Measurements from ENCODE around the gene OR52N2.

OR52N2 gene

DNA sequence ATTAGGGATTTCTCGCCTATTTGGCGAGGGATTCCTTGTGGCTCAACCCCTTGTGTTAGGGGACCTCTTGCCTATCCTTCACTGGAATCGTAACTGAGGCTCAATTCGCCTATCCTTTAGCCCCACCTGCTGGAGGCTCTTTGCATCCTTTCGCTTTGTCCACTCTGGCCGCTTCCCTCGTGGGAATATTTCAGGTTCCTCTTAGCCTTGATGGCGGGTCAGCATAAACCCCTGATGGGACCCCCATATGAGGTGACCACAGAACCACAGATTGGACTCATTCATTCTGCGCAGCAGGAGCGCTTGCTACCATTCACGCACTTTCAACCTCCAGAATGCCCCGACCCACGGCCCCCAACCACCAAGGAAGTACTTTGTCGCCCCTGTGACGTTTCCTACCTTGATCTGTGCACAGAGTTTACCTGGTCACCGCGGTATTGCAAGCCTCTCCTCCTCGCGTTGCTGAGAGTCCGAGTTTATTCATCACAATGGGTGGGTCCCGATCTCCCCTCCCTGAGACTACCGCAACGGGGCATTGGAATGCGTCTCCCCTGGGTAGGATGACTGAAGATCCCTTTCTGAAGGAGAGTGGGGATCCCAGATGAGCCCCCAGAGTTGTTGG, at the start of gene OR52N2:
TSS of gene OR52N2 (plus strand) at position 425 of the 622 bp plus-strand sequence. CDS start 11,412 bp downstream, outside the sequence.
- peak; percentile 34 to 44 for DNase-seq (ENCODE audit: low read depth in 2 of 2)

DNA sequence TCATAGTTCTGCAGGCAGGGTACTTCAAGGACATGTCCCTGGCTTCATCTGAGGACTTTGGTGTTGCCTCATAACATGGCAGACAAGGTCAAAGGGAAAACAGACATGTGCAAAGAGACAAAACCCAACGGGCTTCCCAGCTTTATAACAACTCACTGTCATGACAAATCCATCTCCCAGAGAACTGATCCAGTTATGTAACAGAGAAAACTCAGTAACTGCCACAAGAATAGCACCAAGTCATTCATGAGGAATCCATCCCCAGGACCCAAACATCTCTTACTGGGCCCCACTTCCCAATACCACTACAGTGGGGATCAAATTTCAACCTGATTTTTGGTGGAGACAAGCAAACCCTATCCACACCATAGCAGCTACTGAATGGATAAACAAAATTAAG, 41.7 kb upstream of the OR52N2 start:
- DNase-seq (ENCODE audit: low read depth in 2 of 2): no peak

DNA sequence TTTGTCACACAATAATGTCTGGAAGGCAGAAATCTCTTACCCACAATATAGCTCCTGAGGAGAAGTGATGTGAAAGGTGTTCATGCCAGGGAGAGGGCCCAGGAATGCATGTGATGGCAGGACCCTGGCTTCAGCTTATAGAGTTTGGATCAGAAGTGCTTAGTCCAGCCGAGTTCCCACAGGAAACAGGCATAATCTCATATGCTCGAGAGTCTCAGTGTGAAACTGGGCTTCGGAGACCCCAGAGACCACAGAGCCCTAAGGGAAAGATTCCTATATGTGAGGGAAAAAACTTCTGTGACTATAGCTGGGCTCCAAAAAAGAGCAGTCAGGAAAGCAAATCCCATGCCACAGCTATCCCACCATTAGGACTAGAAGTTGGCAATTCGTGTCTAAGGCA, 25.5 kb upstream of the OR52N2 start, which contains the start of gene OR52N5:
TSS of gene OR52N5 (minus strand) at position 101 of the 400 bp plus-strand sequence. CDS start 4,721 bp downstream, outside the sequence.
- no peak for DNase-seq (ENCODE audit: low read depth in 2 of 2)

DNA sequence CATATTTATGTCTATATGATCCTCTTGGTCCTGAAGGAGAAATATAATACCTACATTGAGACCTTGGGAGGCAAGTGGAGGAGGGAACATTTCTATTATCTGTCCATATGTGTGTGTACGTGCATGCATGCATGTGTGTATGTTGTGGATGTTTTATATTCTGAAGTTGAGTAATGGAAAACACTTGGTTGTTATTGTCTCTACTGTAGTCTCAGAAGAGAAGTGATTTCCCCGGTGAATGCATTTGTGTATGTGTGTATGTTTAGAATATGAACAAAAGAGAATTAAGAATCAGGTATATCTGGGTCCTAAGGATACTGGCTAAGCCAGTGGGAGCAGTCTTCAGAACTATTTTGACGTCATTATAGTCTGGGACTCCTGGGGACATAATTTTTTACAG, 17.6 kb upstream of the OR52N2 start, which contains the start of gene OR52N1:
TSS of gene OR52N1 (minus strand) at position 101 of the 400 bp plus-strand sequence. CDS start 2,449 bp downstream, outside the sequence.
- no peak for DNase-seq (ENCODE audit: low read depth in 2 of 2)

DNA sequence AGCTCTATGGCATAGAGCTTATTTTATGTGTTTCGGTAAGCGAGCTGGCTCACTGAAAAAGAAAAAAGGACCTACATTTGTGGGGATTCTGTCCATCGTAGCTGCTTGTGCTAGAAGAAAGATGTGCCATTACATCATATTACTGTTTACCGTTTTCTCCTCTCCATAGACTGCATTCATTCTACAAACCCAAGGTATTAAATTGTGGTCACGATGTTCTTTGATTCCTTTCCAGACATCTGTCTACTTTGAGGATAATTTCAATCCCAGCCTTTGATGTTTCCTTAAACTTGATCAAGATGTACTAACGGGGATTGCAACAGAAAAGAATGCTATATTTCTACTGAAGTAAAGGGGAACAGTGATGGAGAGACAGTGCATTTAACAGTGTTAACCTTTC, 12.2 kb upstream of the OR52N2 start:
- DNase-seq (ENCODE audit: low read depth in 2 of 2): no peak

DNA sequence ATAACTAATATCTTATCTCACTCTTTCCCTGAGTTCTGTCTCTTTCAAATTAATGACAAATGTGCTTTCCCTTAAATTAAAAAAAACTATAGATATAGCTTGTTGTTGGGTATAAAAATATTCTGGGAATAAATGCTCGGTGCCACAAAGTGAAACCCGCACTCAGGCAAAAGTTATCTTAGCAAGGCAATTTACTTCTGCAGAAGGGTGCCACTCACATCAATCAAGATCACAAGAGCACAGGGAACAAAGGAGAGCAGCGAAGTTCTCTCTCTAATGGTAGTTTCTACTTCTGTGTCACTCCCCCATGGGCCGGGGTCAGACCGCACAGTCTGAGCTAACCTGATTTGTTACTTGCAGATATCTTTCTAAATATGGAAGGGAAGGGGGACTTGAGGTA, 4.7 kb upstream of the OR52N2 start:
- no peak for DNase-seq (ENCODE audit: low read depth in 2 of 2)

DNA sequence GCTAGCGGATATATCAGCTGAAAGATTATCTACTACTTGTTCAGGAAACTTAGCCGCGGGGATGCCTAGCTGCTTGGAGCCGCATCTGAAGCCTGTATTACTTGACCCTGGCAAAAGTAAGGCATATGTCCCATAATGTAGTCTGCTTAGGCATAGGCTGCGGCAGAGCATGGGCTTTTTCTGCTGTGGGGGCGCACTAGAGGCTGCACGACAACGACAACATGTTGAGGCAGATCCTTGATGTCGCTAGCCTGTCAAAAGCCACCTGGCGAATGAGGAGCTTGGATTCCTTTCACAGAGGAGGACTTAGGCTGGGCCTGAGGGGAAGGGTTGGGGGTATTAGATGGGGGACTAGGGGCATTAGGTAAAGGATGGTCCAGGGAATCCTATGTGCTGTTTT, 1.1 kb upstream of the OR52N2 start:
- no peak for DNase-seq (ENCODE audit: low read depth in 2 of 2)

DNA sequence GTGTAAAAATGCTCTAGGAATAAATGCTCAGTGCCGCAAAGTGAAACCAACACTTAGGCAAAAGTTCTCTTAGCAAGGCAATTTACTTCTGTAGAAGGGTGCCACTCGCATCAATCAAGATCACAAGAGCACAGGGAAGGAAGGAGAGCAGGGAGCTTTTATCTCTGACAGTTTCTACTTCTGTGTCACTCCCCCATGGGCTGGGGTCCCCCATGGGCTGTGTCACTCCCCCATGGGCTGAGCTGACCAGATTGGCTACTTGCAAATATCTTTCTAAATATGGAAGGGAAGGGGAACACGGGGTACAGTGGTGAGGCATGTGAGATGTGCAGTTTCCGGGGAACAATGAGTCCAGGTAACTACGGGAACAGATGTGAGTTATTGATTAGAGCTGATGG, 397 bp downstream of the OR52N2 start:
- no peak for DNase-seq (ENCODE audit: low read depth in 2 of 2)

DNA sequence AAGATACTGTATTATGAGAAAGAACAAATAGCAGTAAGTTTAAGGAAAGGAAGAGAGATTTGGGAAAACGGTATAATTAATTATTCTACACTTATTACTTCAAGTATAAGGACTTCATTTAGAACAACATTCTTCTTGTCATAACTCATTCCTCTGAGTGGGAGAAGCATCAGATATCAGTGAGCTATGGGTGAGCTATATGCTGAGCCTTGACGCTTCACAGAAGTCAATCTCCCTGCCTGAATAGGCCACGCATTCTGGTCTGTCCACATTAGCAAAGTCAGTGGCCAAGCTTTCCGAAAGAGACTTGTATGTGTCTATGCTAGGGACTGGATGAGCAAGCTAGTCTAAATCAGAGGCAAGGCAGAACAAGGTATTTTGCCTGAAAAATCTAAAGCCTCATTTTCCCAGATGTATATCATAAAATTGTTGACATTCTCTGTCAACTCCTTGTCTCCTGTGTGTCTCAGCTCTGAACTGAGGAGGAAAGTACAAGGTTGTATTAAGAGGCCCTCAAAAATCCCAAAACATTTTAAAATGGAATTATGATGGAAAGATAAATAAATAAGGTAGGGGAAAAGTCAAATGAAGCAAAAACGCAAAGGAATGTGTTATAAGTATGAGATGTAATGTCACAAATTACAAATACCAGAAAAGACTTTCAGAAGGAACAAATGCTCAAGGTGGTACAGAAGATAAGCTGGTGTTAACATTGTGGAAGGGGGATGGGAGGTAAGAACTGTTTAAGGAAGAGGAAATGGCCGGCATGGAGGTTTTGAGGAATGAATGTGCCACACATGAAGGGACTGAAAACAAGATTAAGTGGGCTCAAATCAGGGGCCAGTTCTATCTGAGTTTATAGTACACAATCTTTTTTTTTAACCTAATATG, 1.4 kb downstream of the OR52N2 start:
- no peak for DNase-seq (ENCODE audit: low read depth in 2 of 2)

DNA sequence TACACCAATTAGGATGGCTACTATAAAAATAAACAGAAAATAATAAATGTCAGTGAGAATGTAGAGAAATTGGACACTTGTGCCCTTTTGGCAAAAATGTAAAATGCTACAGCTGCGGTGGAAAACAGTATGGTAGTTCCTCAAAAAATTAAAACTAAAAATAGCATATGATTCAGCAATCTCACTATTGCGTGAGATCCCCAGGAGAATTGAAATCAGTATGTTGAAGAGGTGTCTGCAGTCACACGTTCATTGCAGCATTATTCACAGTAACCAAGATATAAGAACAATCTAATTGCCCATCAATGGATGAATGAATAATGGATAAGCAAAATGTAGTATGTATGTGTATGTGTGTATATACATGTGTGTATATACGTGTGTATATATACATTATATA, 6.8 kb downstream of the OR52N2 start:
- DNase-seq (ENCODE audit: low read depth in 2 of 2): no peak

DNA sequence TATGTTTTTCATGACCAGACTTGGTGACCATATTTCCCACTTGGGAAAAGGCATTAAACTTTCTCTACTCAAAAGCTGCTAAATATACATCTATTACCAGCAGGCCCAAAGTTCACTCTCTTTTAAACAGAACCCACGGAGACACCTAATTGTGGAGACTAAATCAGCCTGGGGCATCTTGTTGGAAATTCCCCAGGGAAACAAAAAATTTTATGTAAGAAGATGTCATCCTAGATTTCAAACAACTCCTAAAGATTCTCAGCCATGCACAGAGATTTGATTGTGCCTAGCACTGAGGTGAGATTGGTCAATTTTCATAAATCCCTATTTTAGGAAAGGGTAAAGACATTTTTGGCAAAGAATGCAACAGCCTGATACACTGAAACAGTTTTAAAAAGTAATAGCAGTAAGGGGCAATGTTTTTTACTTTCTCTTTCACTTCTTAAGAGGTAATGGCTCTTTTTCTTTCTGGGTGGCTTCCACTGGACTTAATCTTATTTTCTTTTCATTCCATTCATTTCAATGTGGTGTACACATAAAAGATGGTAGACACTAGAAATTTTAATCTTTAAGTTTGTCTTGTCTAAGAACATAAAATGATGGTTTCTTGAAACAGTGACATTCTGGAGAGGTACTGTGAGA, 9.6 kb downstream of the OR52N2 start:
- DNase-seq (ENCODE audit: low read depth in 2 of 2): no peak

DNA sequence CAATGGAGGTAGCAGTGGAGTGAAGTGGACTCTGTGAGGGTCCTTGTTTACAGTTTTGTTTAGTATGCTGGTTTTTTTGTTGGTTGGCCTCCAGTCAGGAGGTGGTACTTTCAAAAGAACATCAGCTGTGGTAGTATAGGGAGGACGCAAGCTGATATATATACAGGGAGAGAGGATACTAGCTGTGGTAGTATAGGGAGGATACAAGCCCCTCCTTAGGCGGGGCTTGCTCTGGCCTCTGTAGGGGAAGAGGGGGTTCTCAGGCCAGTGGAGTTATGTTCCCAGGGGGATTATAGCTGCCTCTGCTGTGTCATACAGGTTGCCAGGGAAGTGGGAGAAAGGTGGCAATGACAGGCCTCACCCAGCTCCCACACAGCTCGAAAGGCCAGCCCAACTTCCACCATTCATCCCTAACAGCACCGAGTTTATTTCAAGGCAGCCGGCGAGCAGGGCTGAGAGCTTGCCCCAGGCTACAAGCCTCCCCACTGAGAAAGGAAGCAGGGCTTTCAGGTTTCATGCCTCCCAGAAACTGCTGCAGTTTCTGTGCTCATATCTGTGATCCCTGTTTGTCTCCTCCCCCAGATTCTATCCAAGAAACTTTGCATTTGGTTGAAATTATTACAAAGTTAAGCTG, 22.6 kb downstream of the OR52N2 start:
- no peak for DNase-seq (ENCODE audit: low read depth in 2 of 2)

DNA sequence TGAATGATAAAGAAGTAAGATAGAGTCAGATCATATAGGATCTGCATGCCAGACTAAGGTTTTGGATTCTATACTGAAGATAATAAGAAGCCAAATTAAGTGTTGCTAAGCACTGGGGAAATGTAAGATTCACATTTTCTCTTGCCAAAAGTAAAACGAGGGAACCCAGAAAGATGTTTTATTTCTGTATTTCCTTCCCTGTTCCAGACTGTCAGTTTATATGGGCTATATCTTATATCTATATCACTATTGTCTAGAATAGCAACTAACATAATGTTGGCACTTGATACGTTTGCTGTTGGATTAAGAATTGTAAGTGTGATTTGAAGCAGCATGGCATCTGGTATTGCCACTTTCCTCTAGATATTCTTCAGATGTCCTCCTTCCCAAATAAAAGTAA, 24.7 kb downstream of the OR52N2 start:
- no peak for DNase-seq (ENCODE audit: low read depth in 2 of 2)

DNA sequence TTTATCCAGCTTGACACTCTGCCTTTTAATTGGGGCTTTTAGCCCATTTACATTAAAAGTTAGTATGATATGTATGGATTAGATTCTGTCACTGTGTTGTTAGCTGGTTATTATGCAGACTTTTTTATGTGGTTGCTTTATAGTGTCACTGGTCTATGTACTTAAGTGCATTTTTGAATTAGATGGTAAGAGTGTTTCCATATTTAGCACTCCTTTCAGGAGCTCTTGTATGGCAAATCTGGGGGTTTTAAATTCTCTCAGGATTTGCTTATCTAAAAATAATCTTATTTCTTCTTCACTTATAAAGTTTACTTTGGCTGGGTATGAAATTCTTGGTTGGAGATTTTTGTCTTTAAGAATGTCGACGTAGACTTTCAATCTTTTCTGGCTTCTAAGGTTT, 29.0 kb downstream of the OR52N2 start:
- DNase-seq (ENCODE audit: low read depth in 2 of 2): no peak

DNA sequence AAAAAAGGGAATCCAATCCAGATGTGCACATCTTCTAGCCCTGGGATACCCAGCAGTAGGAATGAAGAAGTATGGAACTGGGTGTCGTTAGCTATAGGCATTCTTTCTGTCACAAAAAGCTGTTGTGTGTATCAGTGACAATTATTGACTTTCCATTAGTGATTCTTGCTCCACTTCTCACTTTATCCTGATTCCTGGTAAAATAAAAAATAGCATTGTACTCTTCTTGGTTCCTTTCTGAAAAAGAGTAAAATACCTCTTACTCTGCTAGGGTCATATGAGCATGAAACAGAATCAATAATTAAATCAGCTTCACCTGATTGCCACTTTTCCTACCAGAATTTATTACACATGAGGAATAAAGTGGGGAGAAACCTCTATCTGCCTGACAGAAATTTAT, 33.1 kb downstream of the OR52N2 start, which contains the start of gene OR52E6:
TSS of gene OR52E6 (minus strand) at position 101 of the 400 bp plus-strand sequence. CDS start at position 101, 0 bp downstream.
- DNase-seq (ENCODE audit: low read depth in 2 of 2): no peak

DNA sequence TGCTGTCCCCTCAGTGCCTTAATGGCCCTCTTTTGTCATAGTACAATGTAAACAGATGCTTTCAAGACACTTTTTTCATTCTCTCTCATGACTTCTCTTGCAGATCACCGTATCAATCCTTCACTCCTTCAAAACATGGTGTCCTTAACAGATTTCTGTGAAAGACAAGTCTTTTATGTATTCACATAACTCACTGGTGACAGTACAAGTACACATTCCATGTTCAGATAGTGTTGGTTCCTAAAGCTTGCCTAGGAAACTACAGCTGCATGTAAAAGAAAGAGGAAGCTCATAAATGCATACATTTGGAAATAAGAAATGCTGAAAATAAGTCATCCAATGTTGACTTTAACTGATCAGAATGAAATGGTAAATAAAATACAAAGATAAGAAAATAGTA, 38.0 kb downstream of the OR52N2 start:
- no peak for DNase-seq (ENCODE audit: low read depth in 2 of 2)

DNA sequence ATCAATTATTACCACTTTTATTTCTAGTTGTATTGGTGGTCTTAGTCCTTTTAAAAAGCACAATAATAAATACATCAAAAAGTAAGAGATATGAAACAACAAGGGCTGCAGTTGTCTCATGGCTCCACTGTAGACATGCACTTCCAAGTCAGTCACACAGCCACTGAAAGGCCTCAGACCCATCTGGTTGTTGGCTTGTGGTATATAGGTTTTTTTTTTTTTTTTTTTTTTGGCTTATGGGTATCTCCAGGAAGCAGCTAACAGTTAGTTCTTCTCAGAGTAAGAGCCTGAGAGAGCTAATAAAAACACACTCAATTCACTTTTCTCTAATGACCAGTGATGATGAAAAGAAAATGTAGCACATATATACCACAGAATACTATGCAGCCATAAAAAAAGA, 39.0 kb downstream of the OR52N2 start:
- no peak for DNase-seq (ENCODE audit: low read depth in 2 of 2)

DNA sequence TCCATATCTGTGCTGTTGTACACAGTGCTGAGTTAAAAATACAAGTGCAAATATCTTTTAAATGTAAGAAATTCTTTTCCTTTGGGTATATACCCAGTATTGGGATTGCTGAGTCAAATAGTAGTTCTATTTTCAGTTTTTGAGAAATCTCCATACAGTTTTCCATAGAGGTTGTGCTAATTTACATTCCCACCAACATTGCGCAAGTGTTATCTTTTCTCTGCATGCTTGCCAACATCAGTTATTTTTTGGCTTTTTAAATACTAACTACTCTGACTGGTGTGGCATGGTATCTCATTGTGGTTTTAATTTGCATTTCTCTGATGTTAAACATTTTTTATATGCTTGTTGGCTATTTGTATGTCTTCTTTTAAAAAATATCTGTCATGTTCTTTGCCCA, 42.3 kb downstream of the OR52N2 start:
- DNase-seq (ENCODE audit: low read depth in 2 of 2): no peak

DNA sequence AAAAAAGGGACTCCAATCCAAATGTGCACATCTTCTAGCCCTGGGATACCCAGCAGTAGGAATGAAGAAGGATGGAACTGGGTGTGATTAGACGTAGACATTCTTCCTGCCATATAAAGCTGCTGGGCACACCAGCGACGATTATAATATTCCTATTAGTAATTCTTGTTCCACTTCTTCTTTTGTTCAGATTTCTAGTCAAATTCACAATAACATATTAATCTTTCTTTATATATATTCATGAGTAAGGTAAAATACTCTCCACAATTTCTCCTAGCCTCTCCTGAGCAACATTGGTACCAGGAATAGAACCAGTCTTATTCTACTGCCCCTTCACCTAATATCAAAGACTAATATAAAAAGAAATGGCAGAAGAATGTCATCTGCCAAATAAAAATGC, 48.9 kb downstream of the OR52N2 start, which contains the start of gene OR52E8:
TSS of gene OR52E8 (minus strand) at position 101 of the 400 bp plus-strand sequence. CDS start at position 101, 0 bp downstream.
- DNase-seq (ENCODE audit: low read depth in 2 of 2): no peak

DNA sequence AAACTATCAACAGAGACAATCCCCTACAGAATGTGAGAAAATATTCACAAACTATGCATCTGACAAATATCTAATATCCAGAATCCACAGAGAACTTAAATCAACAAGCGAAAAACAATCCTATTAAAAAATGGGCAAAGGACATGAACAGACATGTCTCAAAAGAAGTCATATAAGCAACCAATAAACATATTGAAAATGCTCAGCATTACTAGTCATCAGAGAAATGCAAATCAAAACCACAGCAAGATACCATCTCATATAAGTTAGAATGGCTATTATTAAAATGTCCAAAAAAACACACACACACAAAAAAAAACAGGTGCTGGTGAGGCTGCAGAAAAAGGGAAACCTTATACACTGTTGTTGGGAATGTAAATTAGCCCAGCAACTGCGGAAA, 57.1 kb downstream of the OR52N2 start:
- no peak for DNase-seq (ENCODE audit: low read depth in 2 of 2)
